Ectodermal cell (in vitro differentiated cells): ENCODE data around the gene NTS. TPM values are rescaled to one million over a fixed set of nuclear protein-coding genes. Genes with fewer than 3 reads are reported as not detected.

Experiments used
- H3K27ac ChIP-seq: 2 replicates; pipeline ENCODE4 v1.7.0; 2013; ENCODE audit warnings: mild to moderate bottlenecking, low read depth, low read length; ENCODE audit not compliant: insufficient read depth, poor library complexity, severe bottlenecking
- H3K27me3 ChIP-seq: 2 replicates; pipeline ENCODE4 v1.7.0; 2013; ENCODE audit warnings: mild to moderate bottlenecking, low read length; ENCODE audit not compliant: insufficient read depth, control insufficient read depth, poor library complexity, severe bottlenecking
- H3K36me3 ChIP-seq: one replicate; pipeline ENCODE4 v1.7.0; 2013; ENCODE audit warnings: low read length; ENCODE audit not compliant: control insufficient read depth, insufficient read depth
- H3K4me1 ChIP-seq: one replicate; pipeline ENCODE4 v1.7.0; 2013; ENCODE audit warnings: low read length; ENCODE audit not compliant: control insufficient read depth, insufficient read depth
- H3K4me3 ChIP-seq: 2 replicates; pipeline ENCODE4 v1.7.0; 2013; ENCODE audit warnings: low read depth, low read length, control low read depth; ENCODE audit not compliant: insufficient read depth
- H3K9me3 ChIP-seq: 2 replicates; pipeline ENCODE4 v1.7.0; 2013; ENCODE audit warnings: mild to moderate bottlenecking, low read length, moderate library complexity; ENCODE audit not compliant: control insufficient read depth
- WGBS, 2 experiments: methylation state at CpG; one replicate each; pipeline ENCODE4 v1.1.7; 2013; ENCODE audit warnings: missing lambda C conversion rate in 2 of 2; 5-methylcytosine and 5-hydroxymethylcytosine counted together
- polyA plus RNA-seq, 4 experiments: library from polyadenylated mRNA; stranded (reverse); fragments of 50-300 nt; gene quantifications; one replicate each; pipeline ENCODE4 v1.2.3, GENCODE V29; 2013

NTS gene
- polyA plus RNA-seq (2013, experiment 1 of 4): 0.78 TPM
- polyA plus RNA-seq (2013, experiment 2 of 4): 0.46 TPM
- 0.96 TPM for polyA plus RNA-seq (2013, experiment 3 of 4)
- polyA plus RNA-seq (2013, experiment 4 of 4): 0.36 TPM

DNA sequence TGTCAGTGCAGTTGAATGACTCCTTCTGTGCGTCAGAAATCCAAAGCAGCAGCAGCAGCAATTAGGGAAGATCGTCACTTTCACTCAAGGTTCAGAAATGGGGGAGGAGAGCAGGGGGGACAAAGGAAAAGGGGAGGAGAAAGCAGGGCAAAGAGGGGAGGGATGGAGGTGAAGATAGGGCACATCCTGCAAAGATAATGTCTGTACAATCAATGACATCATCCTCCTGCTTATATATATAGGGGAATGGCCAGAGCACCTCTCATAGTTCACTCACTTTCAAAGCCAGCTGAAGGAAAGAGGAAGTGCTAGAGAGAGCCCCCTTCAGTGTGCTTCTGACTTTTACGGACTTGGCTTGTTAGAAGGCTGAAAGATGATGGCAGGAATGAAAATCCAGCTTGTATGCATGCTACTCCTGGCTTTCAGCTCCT is at the start of gene NTS:
Gene NTS, plus strand, starts transcription at position 265 of the 431 bp plus-strand sequence. Its CDS starts 109 bp downstream, at position 374.
- WGBS, 2 experiments: 26 to 28% methylated on average over 3 of the region's 3 CpGs
- no peaks in the 10 kb centered on the region for H3K4me1 ChIP-seq
- H3K36me3 ChIP-seq: no peaks in the 10 kb centered on the region
- no peaks in the 10 kb centered on the region for H3K27me3 ChIP-seq
- no peak within 1 kb of the TSS for H3K4me3 ChIP-seq
- no peaks in the 10 kb centered on the region for H3K9me3 ChIP-seq
- no peak within 1 kb of the TSS for H3K27ac ChIP-seq

GRCh38 chr12:85825746-85826145 is 48.3 kb upstream of the NTS start:
- Histone ChIP-seq H3K4me1 (no peaks in the 10 kb centered on the region), H3K36me3 (no peaks in the 10 kb centered on the region), H3K9me3 (no peaks in the 10 kb centered on the region), H3K4me3 (no peak overlapping the region), H3K27me3 (no peaks in the 10 kb centered on the region), H3K27ac (no peak overlapping the region)

- no peak overlapping the region for H3K27ac ChIP-seq
- H3K27me3 ChIP-seq: no peaks in the 10 kb centered on the region
- H3K4me1 ChIP-seq: no peaks in the 10 kb centered on the region
- H3K4me3 ChIP-seq: no peak overlapping the region
- WGBS, 2 experiments: 67 to 92% methylated on average over 1 of the region's 1 CpG
- H3K36me3 ChIP-seq: no peaks in the 10 kb centered on the region
- no peaks in the 10 kb centered on the region for H3K9me3 ChIP-seq
These were observed 45.5 kb upstream of the NTS start for GRCh38 chr12:85828576-85828975.

DNA sequence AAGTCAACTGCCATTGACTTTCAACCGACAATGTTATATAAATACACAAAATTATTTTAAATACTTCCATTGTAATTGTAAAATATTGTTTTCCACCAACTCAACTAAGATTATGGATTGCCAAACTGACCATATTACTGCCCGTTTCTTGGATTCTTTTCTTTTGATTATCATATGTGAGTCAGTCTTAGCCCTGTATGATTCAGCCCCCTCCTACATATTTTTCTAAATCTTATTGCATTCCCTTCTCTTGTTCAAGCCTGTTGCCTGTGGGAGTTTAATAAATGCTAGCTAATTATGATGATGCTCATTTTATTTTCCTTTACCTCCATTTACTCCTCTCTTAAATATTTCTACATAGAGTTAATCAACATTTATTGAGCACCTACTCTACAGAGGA is 44.7 kb upstream of the NTS start:
- WGBS, 2 experiments: 90 to 100% methylated on average over 1 of the region's 2 CpGs
- Histone ChIP-seq H3K9me3 (no peaks in the 10 kb centered on the region), H3K4me1 (no peaks in the 10 kb centered on the region), H3K27ac (no peak overlapping the region), H3K36me3 (no peaks in the 10 kb centered on the region), H3K4me3 (no peak overlapping the region), H3K27me3 (no peaks in the 10 kb centered on the region)

GRCh38 chr12:85831327-85831990 is 42.6 kb upstream of the NTS start:
- no peaks in the 10 kb centered on the region for H3K9me3 ChIP-seq
- H3K4me1 ChIP-seq: no peaks in the 10 kb centered on the region
- no peaks in the 10 kb centered on the region for H3K27me3 ChIP-seq
- no peak overlapping the region for H3K27ac ChIP-seq
- whole genome bisulfite sequencing, 2 experiments: 100% methylated on average over 1 of the region's 2 CpGs
- H3K4me3 ChIP-seq: no peak overlapping the region
- H3K36me3 ChIP-seq: no peaks in the 10 kb centered on the region

DNA sequence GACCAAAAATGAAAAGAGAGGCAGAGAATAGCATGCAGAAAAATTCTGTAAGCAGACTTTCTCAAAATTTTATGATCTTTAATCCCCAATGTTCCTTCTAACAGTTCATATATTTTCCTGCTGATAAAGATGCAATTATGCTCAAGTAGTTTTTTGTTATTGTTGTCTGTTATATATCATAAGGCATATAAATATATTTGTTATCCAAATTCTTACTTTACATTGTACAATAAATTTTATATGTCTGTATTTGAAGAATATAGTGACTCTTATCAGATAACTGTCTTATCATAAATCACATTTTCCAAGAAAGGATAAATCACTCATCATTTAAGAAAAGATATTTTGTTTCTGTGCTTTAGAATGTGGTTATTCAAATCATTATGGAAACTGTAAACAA is 40.5 kb upstream of the NTS start:
- Histone ChIP-seq H3K4me1 (no peaks in the 10 kb centered on the region), H3K4me3 (no peak overlapping the region), H3K27me3 (no peaks in the 10 kb centered on the region), H3K36me3 (no peaks in the 10 kb centered on the region), H3K9me3 (no peaks in the 10 kb centered on the region), H3K27ac (no peak overlapping the region)

DNA sequence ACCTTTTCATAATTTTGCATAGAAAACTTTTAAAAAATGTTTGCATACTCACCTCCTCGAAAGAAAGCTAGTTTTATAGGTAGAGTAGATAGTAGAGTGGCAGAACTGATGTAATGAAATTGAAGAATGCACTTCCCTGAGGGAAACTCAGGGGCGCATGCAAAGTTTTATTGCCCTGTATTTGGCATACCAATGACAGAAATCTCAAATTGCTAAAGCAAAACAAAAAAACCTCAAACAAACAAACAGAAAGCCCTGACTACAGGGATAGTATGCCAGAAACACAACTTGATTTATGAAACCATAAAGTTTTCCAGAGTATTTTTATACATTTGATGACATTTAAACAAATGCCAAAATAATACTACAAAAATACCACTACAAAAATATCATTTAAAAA is 39.7 kb upstream of the NTS start:
- WGBS, 2 experiments: 67 to 74% methylated on average over 1 to 2 of the region's 2 CpGs
- H3K4me3 ChIP-seq: no peak overlapping the region
- no peak overlapping the region for H3K27ac ChIP-seq

DNA sequence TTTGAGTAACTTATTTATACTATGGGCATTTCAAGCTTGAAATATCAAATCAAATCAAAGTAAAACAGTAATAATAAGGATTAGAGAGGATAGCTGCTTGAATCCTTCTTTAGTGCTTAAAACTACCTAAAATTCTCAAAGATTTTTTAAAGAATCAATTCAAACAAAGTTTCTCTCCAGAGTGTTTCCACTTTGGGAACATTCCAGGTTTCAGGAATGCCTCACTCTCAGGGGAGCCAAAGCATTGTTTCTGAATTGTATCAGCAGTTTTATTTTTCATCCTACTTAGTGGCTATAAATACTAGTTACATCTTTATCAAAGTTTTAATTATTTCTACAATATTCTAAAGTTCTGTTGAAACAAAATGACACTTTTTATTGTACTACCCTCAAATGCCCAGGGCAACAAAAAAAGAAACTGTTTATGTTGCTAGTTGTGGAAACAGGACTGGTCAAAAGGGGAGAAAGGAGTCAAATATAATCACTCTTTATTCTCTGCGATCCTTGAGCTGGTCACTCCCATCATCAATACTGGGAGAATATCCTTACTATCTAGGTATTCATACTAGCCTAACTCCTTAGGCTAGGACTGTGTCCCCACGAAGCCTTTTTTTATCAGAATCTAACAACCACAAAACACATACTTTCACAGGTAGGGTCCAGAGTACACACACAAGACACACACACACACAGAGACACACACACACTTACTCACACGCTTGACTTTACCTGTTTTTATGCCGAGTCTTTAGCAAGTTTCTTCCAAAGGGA is 38.5 kb upstream of the NTS start:
- Histone ChIP-seq H3K27ac (no peak overlapping the region), H3K4me1 (no peaks in the 10 kb centered on the region), H3K36me3 (no peaks in the 10 kb centered on the region), H3K27me3 (no peaks in the 10 kb centered on the region), H3K4me3 (no peak overlapping the region), H3K9me3 (no peaks in the 10 kb centered on the region)
- WGBS, 2 experiments: 66 to 69% methylated on average over 4 of the region's 4 CpGs

More for the DNA sequence above, 39.7 kb upstream of the NTS start:
- H3K9me3 ChIP-seq: no peaks in the 10 kb centered on the region
- H3K4me1 ChIP-seq: no peaks in the 10 kb centered on the region
- H3K36me3 ChIP-seq: no peaks in the 10 kb centered on the region
- no peaks in the 10 kb centered on the region for H3K27me3 ChIP-seq

- 63 to 65% methylated on average over 14 to 15 of the region's 15 CpGs for WGBS, 2 experiments
- no peak within 1 kb of the TSS for H3K27ac ChIP-seq
- H3K4me3 ChIP-seq: no peak within 1 kb of the TSS
- no peaks in the 10 kb centered on the region for H3K4me1 ChIP-seq
- no peaks in the 10 kb centered on the region for H3K27me3 ChIP-seq
- no peaks in the 10 kb centered on the region for H3K36me3 ChIP-seq
- H3K9me3 ChIP-seq: no peaks in the 10 kb centered on the region
These were observed 37.7 kb upstream of the NTS start, which contains the start of gene RASSF9 for GRCh38 chr12:85836197-85837090. Gene RASSF9, minus strand, starts transcription at chr12:85836409. Its CDS starts 208 bp downstream, at chr12:85836201.
